Activated T-cell treated with anti-CD3 and anti-CD28 coated beads, Interleukin-2, amount 50 U/mL, for 4 hours (primary cell): ENCODE results near the gene GUCA2B. TPM values are rescaled to one million over a fixed set of nuclear protein-coding genes. Genes with fewer than 3 reads are reported as not detected.

Experiments
- ATAC-seq, 2 donors: fragments of 200-7000 bp; cut with Tn5 transposase; one replicate each; pipeline ENCODE4 v1.10.0; 2021
- DNase-seq: peaks from one replicate; pipeline ENCODE4 v3.0.0-alpha.2; 2020
- H3K27me3 Mint-ChIP-seq: one replicate; pipeline ENCODE4 v1.8.0; 2021; ENCODE audit warnings: low read depth, mixed read lengths
- H3K36me3 Mint-ChIP-seq: one replicate; pipeline ENCODE4 v1.8.0; 2022; ENCODE audit warnings: mixed read lengths; ENCODE audit not compliant: insufficient read depth
- H3K4me1 Mint-ChIP-seq: one replicate; pipeline ENCODE4 v1.8.0; 2021; ENCODE audit warnings: low read depth, mixed read lengths
- H3K4me3 Mint-ChIP-seq: one replicate; pipeline ENCODE4 v1.8.0; 2021; ENCODE audit warnings: mild to moderate bottlenecking, moderate library complexity, mixed read lengths
- H3K9me3 Mint-ChIP-seq: one replicate; pipeline ENCODE4 v1.8.0; 2021; ENCODE audit warnings: mixed read lengths
- total RNA-seq, 3 donors: library from RNA; stranded (reverse); gene quantifications; one replicate each; pipeline ENCODE4 v1.2.1, GENCODE V29; 2021

Gene GUCA2B
- total RNA-seq, 3 donors from 2014 or later, result not detected

GRCh38 chr1:42179275-42179674 lies 26.1 kb downstream of the GUCA2B start:
- H3K27me3 Mint-ChIP-seq, result no peaks in the 10 kb centered on the region
- no peaks in the 10 kb centered on the region for H3K4me1 Mint-ChIP-seq
- H3K4me3 Mint-ChIP-seq, result no peak overlapping the region
- peaks cover 18% of the 10 kb centered on the region for H3K36me3 Mint-ChIP-seq
- ATAC-seq (no peak), DNase-seq (no peak)
- H3K9me3 Mint-ChIP-seq, result no peaks in the 10 kb centered on the region

GRCh38 chr1:42179900-42180329 lies 26.7 kb downstream of the GUCA2B start:
- Mint-ChIP-seq H3K4me3 (no peak overlapping the region), H3K27me3 (no peaks in the 10 kb centered on the region), H3K4me1 (no peaks in the 10 kb centered on the region), H3K36me3 (peaks cover 23% of the 10 kb centered on the region), H3K9me3 (no peaks in the 10 kb centered on the region)
- DNase-seq, result no peak
- no peak for ATAC-seq

- Mint-ChIP-seq H3K4me3 (no peak overlapping the region), H3K9me3 (no peaks in the 10 kb centered on the region), H3K27me3 (no peaks in the 10 kb centered on the region), H3K36me3 (peaks cover 33% of the 10 kb centered on the region), H3K4me1 (no peaks in the 10 kb centered on the region)
- no peak for DNase-seq
- ATAC-seq, result no peak
Observed at GRCh38 chr1:42181687-42182086, 28.5 kb downstream of the GUCA2B start.

- H3K9me3 Mint-ChIP-seq, result no peaks in the 10 kb centered on the region
- H3K4me1 Mint-ChIP-seq, result no peaks in the 10 kb centered on the region
- no peak for DNase-seq
- peaks cover 40% of the 10 kb centered on the region for H3K36me3 Mint-ChIP-seq
- H3K4me3 Mint-ChIP-seq, result no peak overlapping the region
- no peaks in the 10 kb centered on the region for H3K27me3 Mint-ChIP-seq
- ATAC-seq, result no peak
Observed at GRCh38 chr1:42183210-42183956, 30.2 kb downstream of the GUCA2B start.

GRCh38 chr1:42183957-42184268 lies 30.7 kb downstream of the GUCA2B start:
- Mint-ChIP-seq H3K27me3 (no peaks in the 10 kb centered on the region), H3K4me3 (no peak overlapping the region), H3K4me1 (no peaks in the 10 kb centered on the region), H3K36me3 (peaks cover 40% of the 10 kb centered on the region), H3K9me3 (no peaks in the 10 kb centered on the region)
- DNase-seq (no peak), ATAC-seq (no peak)

- no peak for ATAC-seq
- no peak for DNase-seq
- Mint-ChIP-seq H3K9me3 (no peaks in the 10 kb centered on the region), H3K27me3 (no peaks in the 10 kb centered on the region), H3K4me3 (no peak overlapping the region), H3K36me3 (peaks cover 46% of the 10 kb centered on the region), H3K4me1 (no peaks in the 10 kb centered on the region)
Observed at GRCh38 chr1:42184616-42185015, 31.4 kb downstream of the GUCA2B start.

GRCh38 chr1:42186152-42186551 lies 32.9 kb downstream of the GUCA2B start:
- Mint-ChIP-seq H3K27me3 (no peaks in the 10 kb centered on the region), H3K9me3 (no peaks in the 10 kb centered on the region), H3K36me3 (peaks cover 55% of the 10 kb centered on the region), H3K4me1 (peaks cover 2% of the 10 kb centered on the region), H3K4me3 (no peak overlapping the region)
- ATAC-seq, result no peak
- no peak for DNase-seq

GRCh38 chr1:42189931-42190853 lies 37.0 kb downstream of the GUCA2B start:
- H3K36me3 Mint-ChIP-seq, result peaks cover 46% of the 10 kb centered on the region
- ATAC-seq (no peak), DNase-seq (no peak)
- no peak overlapping the region for H3K4me3 Mint-ChIP-seq
- H3K9me3 Mint-ChIP-seq, result no peaks in the 10 kb centered on the region
- H3K27me3 Mint-ChIP-seq, result no peaks in the 10 kb centered on the region
- peaks cover 5% of the 10 kb centered on the region for H3K4me1 Mint-ChIP-seq

GRCh38 chr1:42191319-42191718 lies 38.1 kb downstream of the GUCA2B start:
- Mint-ChIP-seq H3K4me1 (peaks cover 5% of the 10 kb centered on the region), H3K36me3 (peaks cover 37% of the 10 kb centered on the region), H3K4me3 (no peak overlapping the region), H3K27me3 (no peaks in the 10 kb centered on the region), H3K9me3 (no peaks in the 10 kb centered on the region)
- DNase-seq, result no peak
- ATAC-seq, result no peak

GRCh38 chr1:42192106-42192505 lies 38.9 kb downstream of the GUCA2B start:
- Mint-ChIP-seq H3K4me3 (no peak overlapping the region), H3K9me3 (no peaks in the 10 kb centered on the region), H3K4me1 (peaks cover 5% of the 10 kb centered on the region), H3K27me3 (no peaks in the 10 kb centered on the region), H3K36me3 (peaks cover 40% of the 10 kb centered on the region)
- ATAC-seq (no peak), DNase-seq (no peak)

- Mint-ChIP-seq H3K36me3 (peaks cover 30% of the 10 kb centered on the region), H3K4me3 (no peak overlapping the region), H3K9me3 (no peaks in the 10 kb centered on the region), H3K27me3 (no peaks in the 10 kb centered on the region), H3K4me1 (peaks cover 5% of the 10 kb centered on the region)
- DNase-seq (no peak), ATAC-seq (no peak)
Observed at GRCh38 chr1:42195841-42196240, 42.6 kb downstream of the GUCA2B start.

- no peaks in the 10 kb centered on the region for H3K27me3 Mint-ChIP-seq
- ATAC-seq (no peak), DNase-seq (no peak)
- no peaks in the 10 kb centered on the region for H3K4me1 Mint-ChIP-seq
- H3K36me3 Mint-ChIP-seq, result peaks cover 44% of the 10 kb centered on the region
- H3K4me3 Mint-ChIP-seq, result no peak overlapping the region
- H3K9me3 Mint-ChIP-seq, result peaks cover 13% of the 10 kb centered on the region
Observed at GRCh38 chr1:42198251-42198650, 45.0 kb downstream of the GUCA2B start.

GRCh38 chr1:42201986-42202385 lies 48.8 kb downstream of the GUCA2B start:
- DNase-seq, result no peak
- Mint-ChIP-seq H3K36me3 (peaks cover 58% of the 10 kb centered on the region), H3K4me1 (no peaks in the 10 kb centered on the region), H3K4me3 (no peak overlapping the region), H3K9me3 (peaks cover 17% of the 10 kb centered on the region), H3K27me3 (no peaks in the 10 kb centered on the region)
- no peak for ATAC-seq
